HG03196 (cell line): ENCODE results near the gene C1QL1.

ENCODE experiments used
- ATAC-seq: cut with Tn5 transposase; IDR thresholded peaks from one replicate; pipeline ENCODE4 v1.9.1; 2021; ENCODE audit not compliant: unreplicated experiment

C1QL1 gene

DNA sequence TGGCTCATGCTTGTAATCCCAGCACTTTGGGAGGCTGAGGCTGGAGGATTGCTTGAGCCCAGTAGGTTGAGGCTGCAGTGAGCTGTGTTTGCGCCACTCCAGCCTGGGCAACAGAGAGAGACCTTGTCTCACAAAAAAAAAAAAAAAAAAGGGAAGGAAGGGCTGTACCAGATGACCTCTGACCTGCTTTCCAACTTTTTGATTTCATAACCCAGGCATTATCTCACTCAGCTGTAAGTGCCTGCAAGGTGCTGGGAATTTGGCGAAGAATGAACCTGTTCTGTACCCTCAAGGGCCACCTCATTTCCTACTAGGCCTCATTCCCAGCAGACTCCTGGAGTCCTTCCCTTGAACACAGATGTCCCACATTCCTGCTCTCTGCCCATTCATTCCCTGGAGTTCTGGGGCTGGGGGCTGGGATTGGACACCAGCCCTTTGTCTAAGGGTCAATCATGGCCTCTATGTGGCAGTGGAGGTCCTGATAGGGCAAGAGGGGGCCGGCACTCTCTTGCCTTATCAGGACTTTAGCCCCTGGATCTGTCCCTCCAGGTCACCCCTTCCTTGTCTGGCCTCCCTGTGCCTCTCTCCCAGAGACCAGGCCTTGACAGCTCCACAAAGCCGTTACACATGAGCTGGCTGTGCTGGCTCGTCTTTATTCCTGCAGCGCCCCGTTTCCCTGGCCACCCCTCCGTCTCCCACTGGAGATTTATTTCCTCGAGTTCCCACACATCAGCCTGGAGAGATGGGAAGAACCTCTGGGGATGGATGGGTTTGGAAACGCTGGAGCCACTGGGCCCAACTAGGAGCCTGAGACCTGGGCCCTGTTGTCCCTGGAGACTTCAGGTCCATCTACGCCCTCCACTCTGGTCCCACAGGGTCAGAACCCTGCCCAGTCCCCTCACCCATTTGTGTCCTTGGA, 52.0 kb downstream of the C1QL1 start:
- ATAC-seq, result no peak

DNA sequence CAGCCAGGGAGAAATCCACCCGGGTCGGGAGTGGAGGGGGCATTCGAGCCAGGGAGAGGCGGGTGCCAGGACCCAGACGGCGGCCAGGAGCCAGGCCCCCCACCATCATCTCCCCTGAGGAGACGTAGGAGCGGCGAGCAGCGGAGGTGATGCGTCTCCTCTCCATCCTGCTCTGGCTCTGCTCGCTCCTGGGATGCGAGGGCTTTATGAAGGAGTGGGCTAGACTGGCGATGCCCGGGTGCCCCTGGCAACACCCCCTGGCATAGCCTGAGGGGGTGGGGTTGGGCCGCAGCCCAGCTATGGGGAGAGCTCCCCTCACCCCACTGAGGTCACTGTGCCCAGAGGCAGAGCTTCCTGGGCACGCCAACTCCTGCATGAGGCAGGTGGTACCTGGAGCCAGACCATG, 52.8 kb downstream of the C1QL1 start, which contains the start of gene GFAP:
Gene GFAP, minus strand, starts transcription at position 180 of the 406 bp plus-strand sequence. Its CDS starts 14 bp downstream, at position 166.
- no peak for ATAC-seq

DNA sequence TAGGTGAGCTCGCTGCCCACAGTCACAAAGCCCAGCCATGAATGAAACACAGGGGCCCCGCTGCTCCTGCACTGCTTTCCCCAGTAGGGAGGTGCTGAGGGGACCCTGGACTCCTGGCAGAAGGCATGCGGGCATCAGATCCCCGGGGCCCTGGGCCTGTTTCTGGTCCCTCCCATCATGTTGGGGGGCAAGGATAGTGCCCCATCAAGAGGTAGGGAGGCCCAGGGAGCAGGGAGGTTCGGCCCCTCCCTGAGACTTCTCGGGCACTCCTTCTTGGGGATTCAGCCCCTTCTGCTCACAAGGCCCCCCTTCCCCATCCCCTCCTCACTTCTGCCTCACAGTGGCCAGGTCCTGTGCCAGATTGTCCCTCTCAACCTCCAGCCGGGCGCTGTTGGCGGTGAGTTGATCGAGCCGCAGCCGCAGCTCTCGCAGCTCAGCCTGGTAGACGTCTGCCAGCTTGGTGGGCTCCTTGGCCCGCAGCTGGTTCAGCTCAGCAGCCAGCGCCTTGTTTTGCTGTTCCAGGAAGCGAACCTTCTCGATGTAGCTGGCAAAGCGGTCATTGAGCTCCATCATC, 53.3 kb downstream of the C1QL1 start:
- no peak for ATAC-seq

DNA sequence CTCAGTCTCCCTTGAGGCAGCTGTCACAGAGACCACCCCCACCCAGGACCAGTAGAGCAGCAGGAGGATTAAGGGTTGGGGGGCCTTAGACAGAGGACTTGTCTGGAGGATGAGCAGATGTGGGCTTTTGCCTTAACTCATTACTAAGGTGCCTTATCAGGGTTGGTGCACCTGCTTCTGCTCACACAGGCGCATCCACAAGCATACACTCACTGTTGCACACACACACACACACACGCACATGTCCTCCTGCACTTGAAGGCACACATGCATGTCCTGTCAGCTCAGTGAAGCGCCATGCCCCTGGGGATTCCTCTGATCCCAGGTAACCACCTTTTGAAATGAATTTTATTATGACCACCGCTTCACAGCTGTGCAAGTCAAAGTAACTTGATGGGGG, 54.0 kb downstream of the C1QL1 start:
- ATAC-seq, result no peak

DNA sequence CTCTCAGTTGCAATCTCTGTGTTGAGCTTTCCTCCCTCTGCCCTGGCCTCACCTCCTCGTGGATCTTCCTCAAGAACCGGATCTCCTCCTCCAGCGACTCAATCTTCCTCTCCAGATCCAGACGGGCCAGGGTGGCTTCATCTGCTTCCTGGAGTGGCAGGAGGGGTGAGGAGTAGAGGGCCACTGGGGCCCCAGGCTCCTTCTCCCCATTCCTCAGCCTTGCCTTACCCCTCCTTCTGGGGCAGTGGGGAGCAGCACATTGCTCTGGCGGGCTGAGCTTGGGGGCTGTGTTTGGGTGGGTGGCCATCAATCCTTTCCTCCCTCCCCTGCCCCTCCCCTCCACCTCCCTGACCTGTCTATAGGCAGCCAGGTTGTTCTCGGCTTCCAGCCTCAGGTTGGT, 54.4 kb downstream of the C1QL1 start:
- no peak for ATAC-seq

DNA sequence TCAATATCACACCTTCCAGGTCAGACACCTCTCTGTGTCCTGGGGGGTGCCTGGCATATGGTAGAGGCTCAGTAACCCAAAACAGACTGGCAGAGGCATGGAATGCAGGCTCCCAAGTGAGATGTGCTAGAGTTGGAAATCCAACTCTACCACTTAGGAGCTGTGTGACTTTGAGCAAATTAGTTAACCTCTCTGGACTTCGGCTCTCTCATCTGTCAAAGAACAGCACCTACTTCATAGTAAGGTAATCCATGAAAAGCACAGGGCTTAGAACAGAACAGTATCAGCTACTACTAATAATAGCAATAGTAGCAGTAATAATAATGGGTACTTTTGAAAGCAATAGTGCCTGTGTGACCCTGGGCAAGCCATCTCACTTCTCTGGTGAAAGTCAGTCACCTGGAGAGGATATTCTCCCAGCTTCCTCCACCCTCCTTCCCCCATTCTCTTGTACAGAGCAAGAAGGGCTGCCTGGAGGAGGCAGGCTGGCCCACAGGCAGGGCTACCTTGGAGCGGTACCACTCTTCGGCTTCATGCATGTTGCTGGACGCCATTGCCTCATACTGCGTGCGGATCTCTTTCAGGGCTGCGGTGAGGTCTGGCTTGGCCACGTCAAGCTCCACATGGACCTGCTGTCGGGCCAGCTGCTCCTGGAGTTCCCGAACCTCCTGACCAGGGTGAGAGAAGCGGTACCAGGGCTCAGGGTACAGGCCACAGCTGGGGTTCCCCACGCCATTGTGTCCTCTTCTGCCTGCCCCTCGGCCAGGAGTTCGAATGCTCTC, 55.1 kb downstream of the C1QL1 start:
- no peak for ATAC-seq

DNA sequence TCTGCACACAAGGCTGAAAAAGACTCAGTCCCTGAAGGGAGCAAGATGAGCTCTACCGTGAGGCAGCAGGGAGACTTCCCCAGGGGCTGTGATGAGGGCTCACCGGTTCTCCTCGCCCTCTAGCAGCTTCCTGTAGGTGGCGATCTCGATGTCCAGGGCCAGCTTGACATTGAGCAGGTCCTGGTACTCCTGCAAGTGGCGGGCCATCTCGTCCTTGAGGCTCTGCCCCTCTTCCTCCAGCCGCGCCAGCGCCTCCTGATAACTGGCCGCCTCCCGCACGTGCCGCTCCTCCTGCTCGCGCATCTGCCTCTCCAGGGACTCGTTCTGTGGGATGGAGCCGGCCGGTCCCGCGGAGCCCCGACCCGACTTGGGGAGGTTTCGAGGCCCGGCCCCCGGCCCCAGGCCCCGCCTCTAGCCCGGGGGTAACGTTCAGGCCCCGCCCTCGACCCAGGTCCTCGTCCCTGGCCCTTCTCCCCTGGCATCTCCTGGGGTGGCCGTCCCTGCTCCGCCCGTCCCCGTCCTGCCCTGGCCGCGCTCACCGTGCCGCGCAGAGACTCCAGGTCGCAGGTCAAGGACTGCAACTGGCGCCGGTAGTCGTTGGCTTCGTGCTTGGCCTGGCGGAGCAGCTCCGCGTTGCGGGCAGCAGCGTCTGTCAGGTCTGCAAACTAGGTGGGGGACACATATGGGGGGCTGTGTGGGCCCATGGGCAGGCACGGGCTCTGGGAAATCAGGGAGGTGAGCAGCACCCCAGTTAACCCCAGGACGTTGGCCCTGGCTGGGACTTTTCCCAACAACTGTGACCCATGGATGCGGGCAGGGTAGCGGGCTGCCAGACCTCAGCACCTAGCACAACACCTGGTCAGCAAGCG, 56.7 kb downstream of the C1QL1 start:
- no peak for ATAC-seq

DNA sequence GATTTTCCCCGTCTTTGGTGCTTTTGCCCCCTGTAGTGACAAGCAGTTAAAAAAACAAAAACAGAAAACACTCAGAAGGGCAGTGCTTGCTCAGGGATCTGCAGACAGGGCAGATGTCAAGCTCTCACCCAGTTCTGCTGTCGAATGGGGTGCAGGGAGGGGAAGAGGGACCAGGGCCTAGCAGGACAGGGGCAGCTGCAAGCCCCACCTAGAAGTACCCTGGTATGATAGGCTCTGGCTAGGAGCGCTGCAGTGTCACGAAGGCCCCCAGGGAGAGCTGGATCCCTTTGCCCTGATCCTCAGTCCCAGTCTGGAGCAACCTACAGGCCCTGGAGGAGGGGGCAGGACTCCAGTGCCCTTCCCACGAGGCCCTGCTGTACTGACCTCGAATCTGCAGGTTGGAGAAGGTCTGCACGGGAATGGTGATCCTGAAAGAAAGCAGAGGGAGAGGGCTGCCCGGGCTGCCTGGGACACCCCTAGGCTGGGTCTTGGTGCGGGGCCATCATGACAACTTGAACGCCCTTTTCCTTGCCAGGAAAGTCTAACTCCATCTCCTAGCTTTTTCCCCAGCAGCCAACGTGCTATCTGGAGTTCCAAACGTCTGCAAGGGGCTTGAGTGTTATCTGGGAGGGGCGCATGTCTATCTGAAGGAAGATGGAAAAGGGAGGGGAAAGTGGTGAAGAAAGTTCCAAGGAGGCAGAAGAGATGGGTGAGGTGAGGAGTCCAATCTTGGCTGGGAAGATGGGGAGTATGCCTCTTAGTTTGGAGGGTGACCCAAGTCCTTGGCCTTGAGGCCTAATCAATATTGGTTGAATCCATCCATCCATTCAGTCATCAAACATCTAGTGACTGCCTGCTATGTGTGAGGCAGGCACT, 57.6 kb downstream of the C1QL1 start:
- no peak for ATAC-seq
